ENCODE measurements around the gene STRA6.

The STRA6 gene

DNA sequence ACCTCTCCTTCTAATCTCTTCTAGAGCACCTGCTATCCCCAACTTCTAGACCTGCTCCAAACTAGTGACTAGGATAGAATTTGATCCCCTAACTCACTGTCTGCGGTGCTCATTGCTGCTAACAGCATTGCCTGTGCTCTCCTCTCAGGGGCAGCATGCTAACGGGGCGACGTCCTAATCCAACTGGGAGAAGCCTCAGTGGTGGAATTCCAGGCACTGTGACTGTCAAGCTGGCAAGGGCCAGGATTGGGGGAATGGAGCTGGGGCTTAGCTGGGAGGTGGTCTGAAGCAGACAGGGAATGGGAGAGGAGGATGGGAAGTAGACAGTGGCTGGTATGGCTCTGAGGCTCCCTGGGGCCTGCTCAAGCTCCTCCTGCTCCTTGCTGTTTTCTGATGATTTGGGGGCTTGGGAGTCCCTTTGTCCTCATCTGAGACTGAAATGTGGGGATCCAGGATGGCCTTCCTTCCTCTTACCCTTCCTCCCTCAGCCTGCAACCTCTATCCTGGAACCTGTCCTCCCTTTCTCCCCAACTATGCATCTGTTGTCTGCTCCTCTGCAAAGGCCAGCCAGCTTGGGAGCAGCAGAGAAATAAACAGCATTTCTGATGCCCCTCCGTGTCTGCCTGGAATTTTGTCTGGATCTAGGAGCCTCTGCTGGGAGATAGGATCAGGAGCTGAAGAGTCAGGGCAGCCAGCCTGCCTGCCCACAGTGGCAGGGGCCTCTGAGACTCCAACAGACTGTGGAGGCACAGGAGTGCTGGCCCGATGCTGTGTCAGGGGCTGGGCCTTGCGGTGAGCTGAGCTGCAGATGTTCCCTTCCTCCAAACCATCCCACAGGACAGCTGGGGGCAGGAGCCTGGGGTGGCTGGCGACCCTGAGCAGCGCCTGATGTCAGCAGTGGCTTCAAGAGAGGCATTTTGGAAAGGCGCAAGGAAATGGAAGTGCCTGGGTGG lies 26.0 kb downstream of the STRA6 start:
- CTCF ChIA-PET = interaction anchor here (0.9 to 3.2 kb wide), 4 partner anchors 9 to 131 kb away, joined by 3 to 8 read pairs (median 4); no protein-coding TSS in a partner anchor
- TF ChIP-seq, protein P1, sequence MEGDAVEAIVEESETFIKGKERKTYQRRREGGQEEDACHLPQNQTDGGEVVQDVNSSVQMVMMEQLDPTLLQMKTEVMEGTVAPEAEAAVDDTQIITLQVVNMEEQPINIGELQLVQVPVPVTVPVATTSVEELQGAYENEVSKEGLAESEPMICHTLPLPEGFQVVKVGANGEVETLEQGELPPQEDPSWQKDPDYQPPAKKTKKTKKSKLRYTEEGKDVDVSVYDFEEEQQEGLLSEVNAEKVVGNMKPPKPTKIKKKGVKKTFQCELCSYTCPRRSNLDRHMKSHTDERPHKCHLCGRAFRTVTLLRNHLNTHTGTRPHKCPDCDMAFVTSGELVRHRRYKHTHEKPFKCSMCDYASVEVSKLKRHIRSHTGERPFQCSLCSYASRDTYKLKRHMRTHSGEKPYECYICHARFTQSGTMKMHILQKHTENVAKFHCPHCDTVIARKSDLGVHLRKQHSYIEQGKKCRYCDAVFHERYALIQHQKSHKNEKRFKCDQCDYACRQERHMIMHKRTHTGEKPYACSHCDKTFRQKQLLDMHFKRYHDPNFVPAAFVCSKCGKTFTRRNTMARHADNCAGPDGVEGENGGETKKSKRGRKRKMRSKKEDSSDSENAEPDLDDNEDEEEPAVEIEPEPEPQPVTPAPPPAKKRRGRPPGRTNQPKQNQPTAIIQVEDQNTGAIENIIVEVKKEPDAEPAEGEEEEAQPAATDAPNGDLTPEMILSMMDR (IDR thresholded peaks at IDR 0.05; ENCODE audit: insufficient read depth, low read length, missing control alignments) = no peak
- no peak for DNase-seq (ENCODE audit: low read depth, low spot score)
- no peak overlapping the region for H3K4me3 ChIP-seq (ENCODE audit: low read depth, low read length)
- POLR2A ChIA-PET = interaction anchor here (0.9 to 1.3 kb wide), 3 partner anchors 9 to 24 kb away, joined by 3 to 4 read pairs (median 3); no protein-coding TSS in a partner anchor

DNA sequence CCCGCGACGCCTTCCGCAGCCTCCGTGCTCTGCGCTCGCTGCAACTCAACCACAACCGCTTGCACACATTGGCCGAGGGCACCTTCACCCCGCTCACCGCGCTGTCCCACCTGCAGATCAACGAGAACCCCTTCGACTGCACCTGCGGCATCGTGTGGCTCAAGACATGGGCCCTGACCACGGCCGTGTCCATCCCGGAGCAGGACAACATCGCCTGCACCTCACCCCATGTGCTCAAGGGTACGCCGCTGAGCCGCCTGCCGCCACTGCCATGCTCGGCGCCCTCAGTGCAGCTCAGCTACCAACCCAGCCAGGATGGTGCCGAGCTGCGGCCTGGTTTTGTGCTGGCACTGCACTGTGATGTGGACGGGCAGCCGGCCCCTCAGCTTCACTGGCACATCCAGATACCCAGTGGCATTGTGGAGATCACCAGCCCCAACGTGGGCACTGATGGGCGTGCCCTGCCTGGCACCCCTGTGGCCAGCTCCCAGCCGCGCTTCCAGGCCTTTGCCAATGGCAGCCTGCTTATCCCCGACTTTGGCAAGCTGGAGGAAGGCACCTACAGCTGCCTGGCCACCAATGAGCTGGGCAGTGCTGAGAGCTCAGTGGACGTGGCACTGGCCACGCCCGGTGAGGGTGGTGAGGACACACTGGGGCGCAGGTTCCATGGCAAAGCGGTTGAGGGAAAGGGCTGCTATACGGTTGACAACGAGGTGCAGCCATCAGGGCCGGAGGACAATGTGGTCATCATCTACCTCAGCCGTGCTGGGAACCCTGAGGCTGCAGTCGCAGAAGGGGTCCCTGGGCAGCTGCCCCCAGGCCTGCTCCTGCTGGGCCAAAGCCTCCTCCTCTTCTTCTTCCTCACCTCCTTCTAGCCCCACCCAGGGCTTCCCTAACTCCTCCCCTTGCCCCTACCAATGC lies 27.1 kb downstream of the STRA6 start:
- TF ChIP-seq, protein P1 (IDR thresholded peaks at IDR 0.05; ENCODE audit: insufficient read depth, low read length, missing control alignments) = no peak
- POLR2A ChIA-PET = interaction anchor here (1.3 kb wide), 1 partner anchor 13 kb away, joined by 4 read pairs; no protein-coding TSS in a partner anchor
- H3K4me3 ChIP-seq (ENCODE audit: low read depth, low read length) = no peak overlapping the region
- no peak for DNase-seq (ENCODE audit: low read depth, low spot score)
- CTCF ChIA-PET = interaction anchor here (0.9 to 3.2 kb wide), 3 partner anchors 21 to 132 kb away, joined by 3 to 8 read pairs (median 3); no protein-coding TSS in a partner anchor

DNA sequence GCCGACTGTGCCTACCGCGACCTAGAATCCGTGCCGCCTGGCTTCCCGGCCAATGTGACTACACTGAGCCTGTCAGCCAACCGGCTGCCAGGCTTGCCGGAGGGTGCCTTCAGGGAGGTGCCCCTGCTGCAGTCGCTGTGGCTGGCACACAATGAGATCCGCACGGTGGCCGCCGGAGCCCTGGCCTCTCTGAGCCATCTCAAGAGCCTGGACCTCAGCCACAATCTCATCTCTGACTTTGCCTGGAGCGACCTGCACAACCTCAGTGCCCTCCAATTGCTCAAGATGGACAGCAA lies 27.7 kb downstream of the STRA6 start:
- TF ChIP-seq, protein P1 (IDR thresholded peaks at IDR 0.05; ENCODE audit: insufficient read depth, low read length, missing control alignments) = no peak
- H3K4me3 ChIP-seq (ENCODE audit: low read depth, low read length) = no peak overlapping the region
- no peak for DNase-seq (ENCODE audit: low read depth, low spot score)
- ChIA-PET POLR2A (no interaction called here), CTCF (interaction anchor here (0.9 to 3.2 kb wide), 2 partner anchors 21 to 133 kb away, joined by 3 to 8 read pairs; no protein-coding TSS in a partner anchor)

DNA sequence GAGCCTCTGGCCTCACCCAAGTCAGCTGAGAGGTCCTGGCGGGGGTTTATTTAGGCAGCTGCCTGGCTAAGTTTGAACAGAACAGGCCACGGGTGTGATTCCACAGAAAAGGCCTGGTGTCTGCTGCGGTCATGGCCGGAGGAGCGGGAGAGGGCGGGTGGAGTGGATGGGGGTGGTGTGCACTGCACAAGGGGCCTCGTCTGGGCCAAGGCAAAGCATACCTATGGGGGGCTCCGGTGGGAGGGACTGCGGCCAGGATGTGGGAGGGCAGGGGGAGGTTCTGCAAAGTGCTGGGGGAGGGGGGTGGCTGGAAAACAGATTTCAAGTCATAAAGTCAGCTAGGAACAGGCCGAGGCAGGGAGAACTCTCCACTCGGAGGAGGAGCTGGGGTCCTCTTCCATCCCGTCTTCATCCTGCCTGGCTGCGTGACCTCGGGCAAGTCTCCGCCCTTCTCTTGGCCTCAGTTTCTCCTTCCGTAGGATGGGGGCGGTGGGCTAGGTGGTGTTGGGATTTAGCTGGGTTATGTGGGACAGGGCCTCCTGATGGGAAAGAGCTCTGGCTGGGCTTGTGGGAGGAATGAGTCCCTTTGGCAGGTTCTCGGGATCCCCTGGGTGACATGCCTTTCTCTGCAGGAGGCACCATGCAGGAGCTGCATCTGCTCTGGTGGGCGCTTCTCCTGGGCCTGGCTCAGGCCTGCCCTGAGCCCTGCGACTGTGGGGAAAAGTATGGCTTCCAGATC lies 28.2 kb downstream of the STRA6 start:
- ChIA-PET POLR2A (no interaction called here), CTCF (interaction anchor here (0.9 to 3.2 kb wide), 3 partner anchors 46 to 147 kb away, joined by 3 to 8 read pairs (median 6); no protein-coding TSS in a partner anchor)
- H3K4me3 ChIP-seq (ENCODE audit: low read depth, low read length) = no peak overlapping the region
- DNase-seq (ENCODE audit: low read depth, low spot score) = no peak
- TF ChIP-seq, protein P1 (IDR thresholded peaks at IDR 0.05; ENCODE audit: insufficient read depth, low read length, missing control alignments) = no peak

DNA sequence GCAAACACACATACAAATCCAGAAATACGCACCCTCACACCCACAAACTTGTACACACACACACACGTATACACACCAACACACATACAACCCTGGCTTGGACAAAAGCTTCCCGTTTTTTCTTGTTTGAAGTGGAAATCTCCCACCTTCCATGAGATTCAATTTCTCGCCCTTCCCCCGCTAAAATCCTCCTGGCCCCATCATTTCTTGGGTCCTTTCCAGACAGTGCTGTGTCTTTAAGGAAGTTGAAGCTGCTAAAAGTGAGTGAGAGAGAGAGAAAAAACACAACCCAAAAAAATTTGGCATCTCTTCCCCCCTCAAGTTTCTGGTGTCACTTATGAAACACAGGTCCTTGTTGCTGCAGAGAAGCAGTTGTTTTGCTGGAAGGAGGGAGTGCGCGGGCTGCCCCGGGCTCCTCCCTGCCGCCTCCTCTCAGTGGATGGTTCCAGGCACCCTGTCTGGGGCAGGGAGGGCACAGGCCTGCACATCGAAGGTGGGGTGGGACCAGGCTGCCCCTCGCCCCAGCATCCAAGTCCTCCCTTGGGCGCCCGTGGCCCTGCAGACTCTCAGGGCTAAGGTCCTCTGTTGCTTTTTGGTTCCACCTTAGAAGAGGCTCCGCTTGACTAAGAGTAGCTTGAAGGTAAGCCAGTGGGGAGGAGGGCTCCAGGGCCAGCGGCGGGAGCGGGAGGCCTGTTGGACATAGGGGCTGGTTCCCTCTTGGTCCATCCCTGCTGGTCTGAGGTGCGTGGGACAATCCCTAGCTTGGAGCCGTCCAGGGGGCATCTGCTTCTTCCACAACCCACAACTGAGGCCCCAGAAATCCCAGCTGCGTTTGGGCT lies 29.0 kb downstream of the STRA6 start, which contains the start of gene ISLR:
Gene ISLR, plus strand, starts transcription at position 331 of the 839 bp plus-strand sequence. CDS start 1,149 bp downstream, outside the sequence.
- DNase-seq (ENCODE audit: low read depth, low spot score) = no peak
- no peak within 1 kb of the TSS; the same call in 1 of the 2 replicates for H3K4me3 ChIP-seq (ENCODE audit: low read depth, low read length)
- ChIA-PET CTCF (interaction anchor here (0.9 to 3.2 kb wide), 3 partner anchors 46 to 147 kb away, joined by 3 to 8 read pairs (median 6); no protein-coding TSS in a partner anchor), POLR2A (no interaction called here)
- TF ChIP-seq, protein P1 (IDR thresholded peaks at IDR 0.05; ENCODE audit: insufficient read depth, low read length, missing control alignments) = no peak

Measured in AG04449 (cell line).